Ishikawa (cell line): ENCODE measurements around the gene TP73.

ENCODE experiments used
- CEBPB ChIP-seq: IDR thresholded peaks from 2 replicates; pipeline ENCODE4 v1.6.1; 2012
- CREB1 ChIP-seq: IDR thresholded peaks from 2 replicates; pipeline ENCODE4 v1.6.1; 2012; ENCODE audit warnings: low read depth
- EGR1 ChIP-seq: IDR thresholded peaks from 2 replicates; pipeline ENCODE4 v1.6.1; 2012
- EP300 ChIP-seq: IDR thresholded peaks from 2 replicates; pipeline ENCODE4 v1.6.1; 2012; ENCODE audit warnings: borderline replicate concordance
- FOXM1 ChIP-seq: IDR thresholded peaks from 2 replicates; pipeline ENCODE4 v1.6.1; 2012; ENCODE audit warnings: low read depth, borderline replicate concordance
- MAX ChIP-seq: IDR thresholded peaks from 2 replicates; pipeline ENCODE4 v1.6.1; 2012
- NFIC ChIP-seq: IDR thresholded peaks from 2 replicates; pipeline ENCODE4 v1.6.1; 2012
- RAD21 ChIP-seq: IDR thresholded peaks from 2 replicates; pipeline ENCODE4 v1.6.1; 2012; ENCODE audit warnings: low read depth
- TAF1 ChIP-seq: IDR thresholded peaks from 2 replicates; pipeline ENCODE4 v1.6.1; 2012; ENCODE audit warnings: low read depth, mild to moderate bottlenecking
- TCF12 ChIP-seq: IDR thresholded peaks from 2 replicates; pipeline ENCODE4 v1.6.1; 2012; ENCODE audit warnings: low read depth
- TEAD4 ChIP-seq: IDR thresholded peaks from 2 replicates; pipeline ENCODE4 v1.6.1; 2012
- USF1 ChIP-seq: IDR thresholded peaks from 2 replicates; pipeline ENCODE4 v1.6.1; 2012
- YY1 ChIP-seq: IDR thresholded peaks from 2 replicates; pipeline ENCODE4 v1.6.1; 2012; ENCODE audit warnings: low read depth
- ZBTB7A ChIP-seq: IDR thresholded peaks from 2 replicates; pipeline ENCODE4 v1.6.1; 2012; ENCODE audit warnings: low read depth
- TF ChIP-seq, protein P1 (sequence below): IDR thresholded peaks from 2 replicates; pipeline ENCODE4 v1.6.1; 2012; ENCODE audit warnings: low read depth, mild to moderate bottlenecking

Gene TP73

DNA sequence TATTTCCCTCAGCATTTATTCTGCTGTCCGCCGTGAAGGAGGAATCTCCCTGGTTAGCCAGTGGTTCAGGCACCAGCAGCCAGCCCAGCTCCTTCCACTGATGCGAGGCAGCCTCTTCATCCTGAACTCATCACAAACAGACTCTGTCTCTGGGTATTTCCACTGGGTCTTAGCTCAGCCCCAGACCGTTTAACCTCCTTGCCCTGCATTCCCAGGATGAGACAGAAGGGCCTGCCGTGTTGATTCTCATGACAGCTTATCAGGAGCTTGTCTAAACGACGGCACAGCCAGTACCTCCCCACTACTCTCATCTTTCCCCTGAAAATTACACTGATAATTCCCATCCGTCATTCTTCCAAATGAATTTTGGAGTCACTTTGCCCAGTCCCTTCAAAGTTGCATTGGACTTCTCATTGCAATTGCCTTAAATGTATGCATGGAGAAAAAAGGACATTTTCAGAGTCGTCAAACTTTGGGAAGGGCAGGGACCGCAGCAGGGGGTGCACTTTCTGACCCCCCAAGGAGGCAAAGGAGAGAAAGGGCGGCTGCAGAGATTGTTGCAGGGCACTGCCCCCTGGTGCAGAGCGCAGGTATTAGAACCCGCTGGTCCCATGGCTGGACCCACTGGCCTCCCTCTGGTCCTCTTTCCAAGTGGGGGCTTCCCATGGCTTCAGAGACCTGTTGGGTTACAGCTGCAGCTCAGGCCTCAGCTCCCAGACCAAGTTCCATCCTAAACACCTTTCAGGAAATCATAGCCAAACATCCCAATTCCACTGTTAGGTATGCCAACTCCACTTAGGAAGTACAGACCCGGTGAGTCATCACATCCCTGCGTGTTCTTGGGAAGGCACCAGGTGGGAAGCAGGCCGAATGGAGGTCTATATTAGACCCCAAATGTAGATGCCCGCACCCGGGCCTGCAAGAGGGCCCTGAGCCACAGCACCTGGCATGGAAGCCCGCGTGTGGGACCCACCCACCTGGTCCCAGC, 37.3 kb upstream of the TP73 start:
- peak; percentile 87 for TF ChIP-seq RAD21
- peak; percentile 24; the same call in 1 of the 2 replicates for TF ChIP-seq TCF12
- TF ChIP-seq EP300 = no peak

DNA sequence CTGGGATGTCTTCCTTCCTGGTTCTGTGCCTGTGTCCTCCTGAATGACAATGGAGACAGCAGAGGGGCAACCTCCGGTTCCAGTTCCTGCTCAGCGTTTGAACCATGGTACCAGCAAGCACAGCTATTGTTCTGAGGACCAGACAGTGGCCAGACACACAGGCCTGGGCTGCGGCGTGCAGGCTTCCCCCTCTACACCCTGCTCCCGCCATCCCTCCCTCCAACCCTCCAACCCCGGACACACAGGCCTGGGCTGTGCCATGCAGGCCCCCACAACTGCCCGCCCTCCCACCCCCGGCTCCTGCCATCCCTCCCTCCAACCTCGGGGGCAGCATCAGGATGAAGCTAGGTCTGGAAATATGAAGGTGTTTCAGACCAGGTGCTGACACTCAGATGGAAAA, 35.5 kb upstream of the TP73 start:
- TF ChIP-seq MAX (no peak), EP300 (no peak), RAD21 (no peak), TEAD4 (no peak), TAF1 (no peak), ZBTB7A (no peak), YY1 (no peak), CREB1 (no peak)
- TF ChIP-seq, protein P1, sequence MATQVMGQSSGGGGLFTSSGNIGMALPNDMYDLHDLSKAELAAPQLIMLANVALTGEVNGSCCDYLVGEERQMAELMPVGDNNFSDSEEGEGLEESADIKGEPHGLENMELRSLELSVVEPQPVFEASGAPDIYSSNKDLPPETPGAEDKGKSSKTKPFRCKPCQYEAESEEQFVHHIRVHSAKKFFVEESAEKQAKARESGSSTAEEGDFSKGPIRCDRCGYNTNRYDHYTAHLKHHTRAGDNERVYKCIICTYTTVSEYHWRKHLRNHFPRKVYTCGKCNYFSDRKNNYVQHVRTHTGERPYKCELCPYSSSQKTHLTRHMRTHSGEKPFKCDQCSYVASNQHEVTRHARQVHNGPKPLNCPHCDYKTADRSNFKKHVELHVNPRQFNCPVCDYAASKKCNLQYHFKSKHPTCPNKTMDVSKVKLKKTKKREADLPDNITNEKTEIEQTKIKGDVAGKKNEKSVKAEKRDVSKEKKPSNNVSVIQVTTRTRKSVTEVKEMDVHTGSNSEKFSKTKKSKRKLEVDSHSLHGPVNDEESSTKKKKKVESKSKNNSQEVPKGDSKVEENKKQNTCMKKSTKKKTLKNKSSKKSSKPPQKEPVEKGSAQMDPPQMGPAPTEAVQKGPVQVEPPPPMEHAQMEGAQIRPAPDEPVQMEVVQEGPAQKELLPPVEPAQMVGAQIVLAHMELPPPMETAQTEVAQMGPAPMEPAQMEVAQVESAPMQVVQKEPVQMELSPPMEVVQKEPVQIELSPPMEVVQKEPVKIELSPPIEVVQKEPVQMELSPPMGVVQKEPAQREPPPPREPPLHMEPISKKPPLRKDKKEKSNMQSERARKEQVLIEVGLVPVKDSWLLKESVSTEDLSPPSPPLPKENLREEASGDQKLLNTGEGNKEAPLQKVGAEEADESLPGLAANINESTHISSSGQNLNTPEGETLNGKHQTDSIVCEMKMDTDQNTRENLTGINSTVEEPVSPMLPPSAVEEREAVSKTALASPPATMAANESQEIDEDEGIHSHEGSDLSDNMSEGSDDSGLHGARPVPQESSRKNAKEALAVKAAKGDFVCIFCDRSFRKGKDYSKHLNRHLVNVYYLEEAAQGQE = no peak

GRCh38 chr1:3617806-3618345, 34.4 kb upstream of the TP73 start:
- TF ChIP-seq USF1 (no peak), NFIC (no peak), EGR1 (no peak), RAD21 (no peak), TEAD4 (no peak), TCF12 (no peak), EP300 (no peak), TAF1 (no peak), YY1 (no peak), FOXM1 (no peak), MAX (no peak), CEBPB (no peak), ZBTB7A (no peak), CREB1 (no peak)
- TF ChIP-seq, protein P1 = no peak

GRCh38 chr1:3618531-3618880, 33.8 kb upstream of the TP73 start:
- TF ChIP-seq NFIC (no peak), ZBTB7A (no peak), TEAD4 (no peak), EP300 (no peak), CEBPB (no peak), EGR1 (no peak), TAF1 (no peak), FOXM1 (no peak), RAD21 (no peak), CREB1 (no peak), MAX (no peak), YY1 (no peak)
- TF ChIP-seq, protein P1 = no peak
